T1000 (cell line): Measurements from ENCODE around the gene BCR.
A peak's percentile ranks its signal among the peaks of the same experiment; 100 is the strongest.

Source experiments
- DNase-seq: peaks from one replicate; lab custom pipeline; 2025; ENCODE audit warnings: mixed read lengths; lab: John Stamatoyannopoulos, UW

Gene BCR

DNA sequence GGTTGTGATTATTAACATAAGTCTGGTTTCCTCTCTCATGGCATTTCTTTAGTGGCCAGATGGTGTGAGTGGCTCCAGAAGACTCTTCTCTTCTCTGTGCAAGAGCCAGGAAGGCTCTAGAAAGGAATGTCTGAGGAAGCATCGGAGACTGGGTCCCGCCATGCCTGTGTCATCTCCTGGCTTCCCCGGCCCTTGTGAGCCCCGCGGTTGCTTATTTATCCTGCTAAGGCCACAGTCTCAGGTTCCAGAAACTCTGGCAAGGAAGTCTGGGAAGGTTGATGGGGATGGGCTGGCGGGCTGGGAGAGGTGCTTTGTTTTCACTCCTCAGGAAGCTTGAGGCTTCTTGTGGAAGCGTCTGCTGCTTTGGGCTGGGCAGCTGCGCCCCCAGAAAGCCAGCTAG lies 18.9 kb downstream of the BCR start:
- no peak for DNase-seq

DNA sequence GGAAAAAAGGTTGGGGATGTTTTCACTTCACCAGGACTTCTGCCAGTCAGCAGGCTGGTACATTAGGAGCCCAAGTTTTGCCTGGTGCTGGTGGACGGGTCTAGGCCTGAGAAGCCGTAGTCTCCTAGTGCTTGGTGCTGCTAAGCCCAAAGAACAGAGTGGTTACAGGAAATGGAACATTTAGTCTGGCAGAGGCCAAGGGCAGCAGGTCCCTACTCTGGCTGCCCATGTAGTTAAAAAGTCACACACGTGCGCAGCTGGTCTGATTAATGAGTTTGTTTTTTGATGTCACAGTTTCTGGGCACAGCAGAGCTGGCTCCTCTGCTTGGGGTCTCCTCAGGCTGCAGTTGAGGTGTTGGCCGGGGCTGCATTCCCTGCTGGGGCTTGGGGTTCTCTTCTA lies 20.6 kb downstream of the BCR start:
- no peak for DNase-seq

- no peak for DNase-seq
Measured at GRCh38 chr22:23202812-23203451, 22.6 kb downstream of the BCR start.

GRCh38 chr22:23203452-23204124 lies 23.3 kb downstream of the BCR start:
- DNase-seq, result no peak

- no peak for DNase-seq
Measured at GRCh38 chr22:23204125-23204488, 23.8 kb downstream of the BCR start.

- DNase-seq, result no peak
Measured at GRCh38 chr22:23204541-23205157, 24.3 kb downstream of the BCR start.

GRCh38 chr22:23205339-23206049 lies 25.2 kb downstream of the BCR start:
- no peak for DNase-seq

GRCh38 chr22:23206915-23207314 lies 26.6 kb downstream of the BCR start:
- DNase-seq, result no peak

- DNase-seq, result no peak
Measured at GRCh38 chr22:23207729-23208393, 27.6 kb downstream of the BCR start.

DNA sequence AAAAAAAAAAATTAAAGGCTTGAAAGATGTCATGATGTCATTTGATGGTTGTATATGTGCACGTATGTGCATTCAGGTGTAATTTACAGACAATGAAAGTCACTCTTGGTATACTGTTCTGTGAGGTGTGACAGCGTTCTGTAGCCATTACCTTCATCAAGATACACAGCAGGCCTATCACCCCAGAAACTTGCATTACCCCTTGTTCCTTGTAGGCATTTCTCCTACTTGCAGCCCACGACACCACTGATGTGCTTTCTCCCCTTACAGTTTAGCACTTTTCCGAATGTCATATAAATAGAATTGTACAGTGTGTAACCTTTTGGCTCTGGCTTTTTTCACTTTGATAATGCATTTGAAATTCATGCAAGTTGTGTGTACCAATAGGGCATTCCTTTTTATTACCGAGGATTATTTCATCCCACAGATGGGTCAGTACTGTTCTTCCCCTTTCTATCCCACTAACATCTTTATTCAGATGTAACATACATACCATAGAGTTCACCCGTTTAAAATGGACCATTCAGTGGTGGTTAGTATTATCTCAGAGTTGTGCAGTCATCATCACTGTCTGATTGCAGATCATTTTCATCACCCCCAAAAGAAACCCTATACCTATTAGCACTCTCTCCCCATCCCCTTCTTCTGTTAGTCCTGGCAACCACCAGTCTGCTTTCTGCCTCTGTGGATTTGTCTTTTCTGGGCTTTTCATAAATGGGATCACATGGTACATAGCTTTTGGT lies 30.3 kb downstream of the BCR start:
- no peak for DNase-seq

DNA sequence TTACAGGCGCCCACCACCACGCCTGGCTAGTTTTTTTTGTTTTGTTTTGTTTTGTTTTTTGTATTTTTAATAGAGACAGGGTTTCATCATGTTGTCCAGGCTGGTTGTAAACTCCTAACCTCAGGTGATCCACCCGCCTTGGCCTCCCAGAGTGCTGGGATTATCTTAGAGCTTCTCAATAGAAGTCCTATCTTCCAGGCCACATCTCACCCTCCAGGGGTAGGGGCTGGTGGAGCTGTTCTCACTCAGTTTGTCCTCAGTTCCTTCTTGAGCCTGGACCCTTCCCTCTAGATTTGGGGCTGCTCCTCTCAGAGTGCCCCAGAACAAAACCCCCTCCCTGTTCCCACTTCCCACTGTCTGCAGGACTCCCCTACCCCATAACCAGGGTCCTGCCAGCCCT lies 31.3 kb downstream of the BCR start:
- no peak for DNase-seq

- DNase-seq, result no peak
Measured at GRCh38 chr22:23212061-23213021, 32.0 kb downstream of the BCR start.

GRCh38 chr22:23213022-23213555 lies 32.8 kb downstream of the BCR start:
- DNase-seq, result no peak

DNA sequence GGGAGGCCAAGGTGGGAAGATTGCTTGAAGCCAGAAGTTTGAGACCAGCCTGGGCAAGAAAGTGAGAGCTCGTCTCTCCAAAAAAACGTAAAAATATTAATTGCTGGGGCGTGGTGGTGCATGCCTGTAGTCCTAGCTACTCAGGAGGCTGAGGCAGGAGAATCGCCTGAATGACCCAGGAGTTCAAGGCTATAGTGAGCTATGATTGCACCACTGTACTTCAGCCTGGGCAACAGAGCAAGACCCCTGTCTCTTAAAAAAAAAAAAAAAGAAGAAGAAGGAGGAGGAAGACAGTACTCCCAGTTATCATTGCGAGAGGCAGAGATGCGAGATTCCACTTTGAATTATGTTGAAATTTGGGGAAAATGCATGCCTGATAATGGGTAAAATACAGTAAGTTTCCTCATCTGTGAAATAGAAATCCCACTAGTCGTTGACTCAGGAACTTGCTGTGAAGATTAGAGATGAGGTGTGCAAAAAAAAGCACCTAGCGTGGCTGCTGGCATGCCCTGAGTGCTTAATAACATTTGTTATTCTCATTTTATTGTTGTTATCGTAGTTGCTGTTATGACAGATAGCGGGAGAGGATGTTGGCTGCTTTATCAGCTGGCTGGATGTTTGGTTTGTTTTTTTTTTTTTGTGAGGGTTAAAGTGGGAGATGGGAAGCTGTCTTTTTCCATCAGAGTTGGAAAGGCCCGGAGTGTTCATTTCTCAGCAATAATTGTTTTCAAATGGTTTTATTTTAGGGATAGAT lies 33.4 kb downstream of the BCR start:
- no peak for DNase-seq

GRCh38 chr22:23214398-23214797 lies 34.1 kb downstream of the BCR start:
- DNase-seq, result no peak

DNA sequence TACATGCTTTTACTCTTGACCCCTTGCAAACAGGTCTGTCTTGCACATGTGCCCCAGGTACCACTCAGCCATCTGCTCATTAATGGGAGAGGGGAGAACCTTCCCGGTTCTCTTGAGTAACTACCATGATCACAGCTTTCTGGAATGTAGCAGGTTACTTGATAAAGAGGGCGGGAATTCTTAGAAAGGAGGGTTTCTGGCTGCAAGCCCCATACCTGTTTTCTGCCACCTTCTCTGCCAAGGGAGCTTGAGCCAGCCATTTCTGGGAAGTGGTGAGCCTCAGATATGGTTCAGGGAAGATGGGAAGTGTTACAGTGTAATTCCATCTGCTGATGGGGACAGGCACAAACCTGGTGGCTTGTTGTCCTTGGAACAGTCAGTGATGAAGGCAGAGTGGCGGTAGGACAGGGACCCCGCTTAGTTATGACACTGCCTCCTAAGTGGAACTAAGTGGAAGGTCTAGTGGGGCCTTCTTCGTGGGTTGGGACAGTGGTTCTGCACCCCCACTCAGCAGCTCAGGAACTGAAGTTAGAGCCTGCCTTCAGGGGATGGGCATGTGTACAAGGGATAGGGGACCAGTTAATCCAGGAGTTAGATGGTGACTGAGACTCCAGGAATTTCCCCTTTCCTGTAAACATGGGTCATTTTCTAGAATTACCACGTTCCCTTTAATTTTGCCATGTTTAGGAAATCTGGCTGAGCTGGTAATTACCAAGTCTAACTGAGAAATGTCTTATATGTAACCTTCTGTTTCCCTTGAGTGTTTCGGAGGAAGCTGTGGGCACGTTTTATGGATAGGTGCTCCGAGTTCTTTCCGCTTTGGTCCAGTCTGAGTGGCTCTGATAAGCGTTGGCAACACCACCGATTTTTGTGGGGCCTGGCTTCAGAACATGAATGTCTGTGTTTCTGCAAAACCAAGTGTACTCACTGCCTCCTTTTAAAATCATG lies 35.3 kb downstream of the BCR start:
- DNase-seq, result peak; percentile 12

DNA sequence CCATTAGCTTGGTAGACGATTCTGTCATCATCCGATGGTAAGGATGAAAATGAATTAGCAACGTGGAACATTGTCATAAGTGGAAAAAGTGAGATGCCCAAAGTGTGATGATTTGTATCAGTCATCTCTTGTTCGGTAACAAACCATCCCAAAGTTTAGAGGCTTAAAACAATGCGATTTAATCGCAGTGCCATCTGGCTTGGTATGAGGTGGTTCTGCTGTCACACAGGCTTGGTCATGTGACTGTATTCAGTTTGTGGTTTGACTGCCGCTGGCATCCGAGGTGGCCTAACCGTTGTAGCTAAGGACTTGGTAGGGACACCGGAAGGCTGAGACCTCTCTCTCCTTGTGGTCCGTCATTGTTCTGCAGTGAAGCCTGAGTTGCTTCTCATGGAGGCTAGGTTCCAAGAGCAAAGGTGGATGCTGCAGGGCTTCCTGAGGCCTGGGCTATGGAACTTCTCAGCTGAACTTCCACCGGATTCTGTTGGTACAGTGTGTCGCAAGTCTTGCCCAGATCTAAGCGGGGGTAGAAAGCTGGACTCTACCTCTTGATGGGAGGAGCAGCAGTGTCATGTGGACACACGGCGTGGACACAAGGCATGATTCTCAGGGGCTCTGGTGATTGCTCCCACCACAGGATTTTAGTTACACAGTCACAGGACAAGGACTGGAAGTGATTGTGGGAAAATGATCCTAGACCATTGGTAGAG lies 36.3 kb downstream of the BCR start:
- DNase-seq, result no peak
